Tibial nerve (tissue), 4 donors: ENCODE measurements around the gene STAC3. TPM values are rescaled to one million over a fixed set of nuclear protein-coding genes. Genes with fewer than 3 reads are reported as not detected.

Experiments used
- DNase-seq, 2 donors: peaks; one replicate each; pipeline ENCODE4 v3.0.0-alpha.2; 2019; ENCODE audit warnings: low spot score in 2 of 2
- H3K27ac ChIP-seq, 4 donors: fragments of 200-600 bp; sonication (generic) in 3 of 4; one replicate each; pipeline ENCODE4 v1.5.1; 2017 to 2019; ENCODE audit warnings: mild to moderate bottlenecking in 1 of 4
- H3K27me3 ChIP-seq, 2 donors: fragments of 200-600 bp; sonication (generic) in 1 of 2; one replicate each; pipeline versions ENCODE4 v1.5.1 to v1.6.0; 2017 to 2019
- H3K36me3 ChIP-seq, 3 donors: fragments of 200-600 bp; sonication (generic); one replicate each; pipeline ENCODE4 v1.5.1; 2018 to 2019
- H3K4me1 ChIP-seq, 4 donors: fragments of 200-600 bp; sonication (generic) in 3 of 4; one replicate each; pipeline ENCODE4 v1.5.1; 2017 to 2019
- H3K4me3 ChIP-seq, 4 donors: fragments of 200-600 bp; sonication (generic) in 3 of 4; one replicate each; pipeline ENCODE4 v1.5.1; 2017 to 2019; ENCODE audit warnings: mild to moderate bottlenecking in 1 of 4, moderate library complexity in 1 of 4
- H3K9me3 ChIP-seq, 4 donors: fragments of 200-600 bp; sonication (generic) in 3 of 4; one replicate each; pipeline ENCODE4 v1.5.1; 2017 to 2019
- EP300 ChIP-seq, 2 donors: sonication (generic); formaldehyde crosslinking; IDR thresholded peaks; one replicate each; pipeline ENCODE4 v1.6.1; 2017; ENCODE audit warnings: antibody characterized with exemption in 2 of 2, mild to moderate bottlenecking in 1 of 2
- POLR2A ChIP-seq, 2 donors: fragments of 450-650 bp; IDR thresholded peaks; one replicate each; pipeline ENCODE4 v1.6.1; 2017; ENCODE audit warnings: antibody characterized with exemption in 2 of 2, mild to moderate bottlenecking in 2 of 2, moderate library complexity in 2 of 2
- WGBS, 2 donors: methylation state at CpG; one replicate each; pipeline ENCODE4 v1.1.5; 2018; 5-methylcytosine and 5-hydroxymethylcytosine counted together
- total RNA-seq, 4 donors: library from RNA; depleted of rRNA; stranded (reverse); fragments of >200 nt; gene quantifications; one replicate each; pipeline ENCODE4 v1.1.0, GENCODE V29; 2016
- TF ChIP-seq, protein P1 (sequence below), 5 experiments: fragments of 200-600 bp in 3 of 5; fragments of 450-650 bp in 2 of 5; sonication (generic) in 3 of 5; IDR thresholded peaks; one replicate each; pipeline ENCODE4 v1.5.1; 2016 to 2019; ENCODE audit warnings: antibody characterized with exemption in 5 of 5, mild to moderate bottlenecking in 3 of 5, moderate library complexity in 2 of 5

STAC3 gene
- total RNA-seq, 4 donors from 2014 or later: 1.7 to 5.0 (median 3.6) TPM; not detected in 1

GRCh38 chr12:57213763-57214397 is 37.1 kb downstream of the STAC3 start:
- TF ChIP-seq, protein P1, sequence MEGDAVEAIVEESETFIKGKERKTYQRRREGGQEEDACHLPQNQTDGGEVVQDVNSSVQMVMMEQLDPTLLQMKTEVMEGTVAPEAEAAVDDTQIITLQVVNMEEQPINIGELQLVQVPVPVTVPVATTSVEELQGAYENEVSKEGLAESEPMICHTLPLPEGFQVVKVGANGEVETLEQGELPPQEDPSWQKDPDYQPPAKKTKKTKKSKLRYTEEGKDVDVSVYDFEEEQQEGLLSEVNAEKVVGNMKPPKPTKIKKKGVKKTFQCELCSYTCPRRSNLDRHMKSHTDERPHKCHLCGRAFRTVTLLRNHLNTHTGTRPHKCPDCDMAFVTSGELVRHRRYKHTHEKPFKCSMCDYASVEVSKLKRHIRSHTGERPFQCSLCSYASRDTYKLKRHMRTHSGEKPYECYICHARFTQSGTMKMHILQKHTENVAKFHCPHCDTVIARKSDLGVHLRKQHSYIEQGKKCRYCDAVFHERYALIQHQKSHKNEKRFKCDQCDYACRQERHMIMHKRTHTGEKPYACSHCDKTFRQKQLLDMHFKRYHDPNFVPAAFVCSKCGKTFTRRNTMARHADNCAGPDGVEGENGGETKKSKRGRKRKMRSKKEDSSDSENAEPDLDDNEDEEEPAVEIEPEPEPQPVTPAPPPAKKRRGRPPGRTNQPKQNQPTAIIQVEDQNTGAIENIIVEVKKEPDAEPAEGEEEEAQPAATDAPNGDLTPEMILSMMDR (IDR thresholded peaks at IDR 0.05): no peak
- TF ChIP-seq POLR2A (IDR thresholded peaks at IDR 0.05): no peak
- TF ChIP-seq EP300 (IDR thresholded peaks at IDR 0.05): no peak
- no peak overlapping the region for H3K27ac ChIP-seq
- H3K4me3 ChIP-seq: no peak overlapping the region
- no peaks in the 10 kb centered on the region for H3K9me3 ChIP-seq
- WGBS, 2 donors: 66 to 69% methylated on average over 4 of the region's 4 CpGs
- DNase-seq: no peak
- H3K4me1 ChIP-seq: peaks cover 0 to 58% (median 33%) of the 10 kb centered on the region in 4 donors
- H3K27me3 ChIP-seq: peaks cover 0 to 44% of the 10 kb centered on the region in 2 donors
- peaks cover 0 to 41% (median 0%) of the 10 kb centered on the region in 3 donors for H3K36me3 ChIP-seq

GRCh38 chr12:57213058-57213715 is 37.8 kb downstream of the STAC3 start:
- Histone ChIP-seq H3K27me3 (peaks cover 0 to 37% of the 10 kb centered on the region in 2 donors), H3K4me1 (peaks cover 0 to 64% (median 35%) of the 10 kb centered on the region in 4 donors), H3K9me3 (no peaks in the 10 kb centered on the region), H3K27ac (no peak overlapping the region), H3K4me3 (no peak overlapping the region), H3K36me3 (peaks cover 0 to 48% (median 3%) of the 10 kb centered on the region in 3 donors)
- peak; percentile 86 to 93 for DNase-seq
- TF ChIP-seq POLR2A (IDR thresholded peaks at IDR 0.05): no peak
- peak in 1 of 2 donors; percentile 35 for TF ChIP-seq EP300 (IDR thresholded peaks at IDR 0.05)
- TF ChIP-seq, protein P1 (IDR thresholded peaks at IDR 0.05): peak; percentile 88 to 97 (median 93)
- WGBS, 2 donors: 9 to 10% methylated on average over 15 to 16 of the region's 16 CpGs

- no peak for DNase-seq
- Histone ChIP-seq H3K27me3 (peaks cover 0 to 32% of the 10 kb centered on the region in 2 donors), H3K4me1 (peaks cover 0 to 67% (median 35%) of the 10 kb centered on the region in 4 donors), H3K27ac (no peak overlapping the region), H3K4me3 (no peak overlapping the region), H3K9me3 (no peaks in the 10 kb centered on the region), H3K36me3 (peaks cover 0 to 53% (median 3%) of the 10 kb centered on the region in 3 donors)
- no peak for TF ChIP-seq POLR2A (IDR thresholded peaks at IDR 0.05)
- TF ChIP-seq EP300 (IDR thresholded peaks at IDR 0.05): no peak
- 58 to 76% methylated on average over 7 of the region's 7 CpGs for WGBS, 2 donors
Observed at GRCh38 chr12:57212701-57213057, 38.3 kb downstream of the STAC3 start.

DNA sequence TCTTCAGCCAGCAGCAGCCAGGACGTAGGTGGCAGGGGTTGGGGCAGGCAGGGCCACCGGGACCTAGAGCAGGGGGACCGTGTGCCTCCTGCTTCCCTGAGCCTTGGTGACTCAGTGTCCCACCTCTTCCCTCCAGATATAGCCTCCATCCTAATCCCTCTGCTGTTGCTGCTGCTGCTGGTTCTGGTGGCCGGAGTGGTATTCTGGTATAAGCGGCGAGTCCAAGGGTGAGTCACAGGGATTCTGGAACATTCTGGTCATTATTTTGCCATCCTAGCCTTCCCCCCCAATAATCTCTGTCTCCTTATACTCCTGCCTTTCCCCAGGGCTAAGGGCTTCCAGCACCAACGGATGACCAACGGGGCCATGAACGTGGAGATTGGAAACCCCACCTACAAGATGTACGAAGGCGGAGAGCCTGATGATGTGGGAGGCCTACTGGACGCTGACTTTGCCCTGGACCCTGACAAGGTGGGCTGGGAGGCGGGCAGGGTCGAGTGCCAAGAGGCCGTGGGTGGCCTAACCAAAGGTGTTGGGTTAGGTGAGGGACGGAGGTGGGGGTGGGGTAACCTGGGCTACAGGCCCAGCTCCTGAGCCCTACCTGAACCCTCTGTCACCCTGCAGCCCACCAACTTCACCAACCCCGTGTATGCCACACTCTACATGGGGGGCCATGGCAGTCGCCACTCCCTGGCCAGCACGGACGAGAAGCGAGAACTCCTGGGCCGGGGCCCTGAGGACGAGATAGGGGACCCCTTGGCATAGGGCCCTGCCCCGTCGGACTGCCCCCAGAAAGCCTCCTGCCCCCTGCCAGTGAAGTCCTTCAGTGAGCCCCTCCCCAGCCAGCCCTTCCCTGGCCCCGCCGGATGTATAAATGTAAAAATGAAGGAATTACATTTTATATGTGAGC is 38.9 kb downstream of the STAC3 start:
- TF ChIP-seq POLR2A (IDR thresholded peaks at IDR 0.05): no peak
- TF ChIP-seq EP300 (IDR thresholded peaks at IDR 0.05): no peak
- TF ChIP-seq, protein P1 (IDR thresholded peaks at IDR 0.05): no peak
- Histone ChIP-seq H3K36me3 (peaks cover 0 to 59% (median 3%) of the 10 kb centered on the region in 3 donors), H3K27ac (no peak overlapping the region), H3K9me3 (no peaks in the 10 kb centered on the region), H3K4me1 (peaks cover 0 to 61% (median 29%) of the 10 kb centered on the region in 4 donors), H3K4me3 (no peak overlapping the region), H3K27me3 (peaks cover 0 to 26% of the 10 kb centered on the region in 2 donors)
- DNase-seq: no peak
- 78 to 80% methylated on average over 26 to 27 of the region's 27 CpGs for WGBS, 2 donors

DNA sequence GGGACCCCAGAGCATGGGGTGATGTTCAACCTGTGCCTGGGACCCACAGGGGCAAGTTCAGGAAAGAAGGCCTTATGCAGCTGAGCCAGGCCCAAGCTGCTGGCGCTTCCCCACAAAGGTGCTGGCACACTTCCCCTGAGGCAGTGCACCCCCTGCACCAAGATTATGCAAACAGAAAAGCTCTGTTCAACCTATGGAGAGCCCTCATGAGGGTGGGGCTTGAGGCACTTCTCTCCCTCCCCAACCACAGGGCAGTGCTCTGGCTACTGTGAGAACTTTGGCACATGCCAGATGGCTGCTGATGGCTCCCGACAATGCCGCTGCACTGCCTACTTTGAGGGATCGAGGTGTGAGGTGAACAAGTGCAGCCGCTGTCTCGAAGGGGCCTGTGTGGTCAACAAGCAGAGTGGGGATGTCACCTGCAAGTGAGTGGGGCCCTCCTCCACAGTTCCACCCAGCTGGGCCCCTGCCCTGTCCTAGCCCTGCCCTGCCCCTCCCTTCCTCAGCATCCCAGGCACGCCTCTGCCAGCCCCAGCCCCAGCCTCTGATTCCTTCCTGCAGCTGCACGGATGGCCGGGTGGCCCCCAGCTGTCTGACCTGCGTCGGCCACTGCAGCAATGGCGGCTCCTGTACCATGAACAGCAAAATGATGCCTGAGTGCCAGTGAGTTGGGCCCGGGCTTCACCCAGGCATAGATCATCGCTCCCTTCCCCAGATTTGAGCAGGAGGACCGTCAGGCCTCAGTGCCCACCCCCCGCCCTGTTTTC is 39.9 kb downstream of the STAC3 start:
- Histone ChIP-seq H3K27ac (no peak overlapping the region), H3K4me1 (peaks cover 0 to 53% (median 22%) of the 10 kb centered on the region in 4 donors), H3K4me3 (no peak overlapping the region), H3K9me3 (no peaks in the 10 kb centered on the region), H3K36me3 (peaks cover 3 to 68% (median 8%) of the 10 kb centered on the region in 3 donors), H3K27me3 (peaks cover 0 to 18% of the 10 kb centered on the region in 2 donors)
- TF ChIP-seq, protein P1 (IDR thresholded peaks at IDR 0.05): no peak
- no peak for TF ChIP-seq POLR2A (IDR thresholded peaks at IDR 0.05)
- no peak for TF ChIP-seq EP300 (IDR thresholded peaks at IDR 0.05)
- DNase-seq: no peak
- 78 to 82% methylated on average over 12 to 14 of the region's 16 CpGs for WGBS, 2 donors
